Smooth muscle cell (in vitro differentiated cells): ENCODE measurements around the gene CCDC149. TPM values are rescaled to one million over a fixed set of nuclear protein-coding genes. Genes with fewer than 3 reads are reported as not detected.

ENCODE experiments used
- DNase-seq: peaks from one replicate; lab custom pipeline; 2025; ENCODE audit not compliant: unreplicated experiment; lab: John Stamatoyannopoulos, UW
- H2AFZ ChIP-seq: fragments of 200-600 bp; sonication (generic); 2 replicates; pipeline ENCODE4 v1.6.0; 2016; ENCODE audit warnings: antibody characterized with exemption, low read depth, mild to moderate bottlenecking
- H3F3A ChIP-seq: fragments of 200-600 bp; sonication (generic); 2 replicates; pipeline ENCODE4 v1.6.0; 2017; ENCODE audit warnings: antibody characterized with exemption, low read depth
- H3K27ac ChIP-seq: fragments of 200-600 bp; sonication (generic); 2 replicates; pipeline ENCODE4 v1.5.1; 2016; ENCODE audit warnings: low read depth, mild to moderate bottlenecking
- H3K27me3 ChIP-seq: fragments of 200-600 bp; sonication (generic); 2 replicates; pipeline ENCODE4 v1.6.1; 2016; ENCODE audit warnings: low read depth, mild to moderate bottlenecking
- H3K36me3 ChIP-seq: fragments of 200-600 bp; sonication (generic); 2 replicates; pipeline ENCODE4 v1.5.1; 2016; ENCODE audit warnings: low read depth
- H3K4me1 ChIP-seq: fragments of 200-600 bp; sonication (generic); 2 replicates; pipeline ENCODE4 v1.5.1; 2016; ENCODE audit warnings: low read depth
- H3K4me2 ChIP-seq: fragments of 200-600 bp; sonication (generic); 2 replicates; pipeline ENCODE4 v1.6.0; 2016; ENCODE audit warnings: mild to moderate bottlenecking
- H3K4me3 ChIP-seq: fragments of 200-600 bp; sonication (generic); 2 replicates; pipeline ENCODE4 v1.5.1; 2016; ENCODE audit warnings: mild to moderate bottlenecking
- H3K79me2 ChIP-seq: fragments of 200-600 bp; sonication (generic); 2 replicates; pipeline ENCODE4 v1.6.0; 2016; ENCODE audit warnings: low read depth, mild to moderate bottlenecking
- H3K9ac ChIP-seq: fragments of 200-600 bp; sonication (generic); 2 replicates; pipeline ENCODE4 v1.6.0; 2016; ENCODE audit warnings: low read depth
- H3K9me3 ChIP-seq: fragments of 200-600 bp; sonication (generic); replicated peaks from 2 replicates; pipeline ENCODE4 v1.5.1; 2016; ENCODE audit warnings: low read depth
- H4K20me1 ChIP-seq: fragments of 200-600 bp; sonication (generic); 2 replicates; pipeline ENCODE4 v1.6.0; 2016; ENCODE audit warnings: low read depth
- WGBS: methylation state at CpG from one replicate; pipeline ENCODE4 v1.1.7; 2016; ENCODE audit warnings: low lambda C conversion rate; 5-methylcytosine and 5-hydroxymethylcytosine counted together
- polyA plus RNA-seq: library from polyadenylated mRNA; unstranded; fragments of >200 nt; fragmentation: Nextera tagmentation; extraction: Ambion mirVana; gene quantifications from 2 replicates; pipeline ENCODE4 v1.2.1, GENCODE V29; 2016
- total RNA-seq: library from RNA; depleted of rRNA; stranded (reverse); fragments of >200 nt; gene quantifications from 2 replicates; pipeline ENCODE4 v1.2.3, GENCODE V29; 2014
- TF ChIP-seq, protein P1 (sequence below): fragments of 200-600 bp; sonication (generic); IDR thresholded peaks from 2 replicates; pipeline ENCODE4 v1.5.1; 2017; ENCODE audit warnings: borderline replicate concordance, mild to moderate bottlenecking, antibody characterized with exemption; ENCODE audit not compliant: insufficient read depth, poor library complexity, severe bottlenecking

CCDC149 gene
- total and polyA plus RNA-seq, 2 experiments from 2014 or later: 5.5 to 10.7 TPM

DNA sequence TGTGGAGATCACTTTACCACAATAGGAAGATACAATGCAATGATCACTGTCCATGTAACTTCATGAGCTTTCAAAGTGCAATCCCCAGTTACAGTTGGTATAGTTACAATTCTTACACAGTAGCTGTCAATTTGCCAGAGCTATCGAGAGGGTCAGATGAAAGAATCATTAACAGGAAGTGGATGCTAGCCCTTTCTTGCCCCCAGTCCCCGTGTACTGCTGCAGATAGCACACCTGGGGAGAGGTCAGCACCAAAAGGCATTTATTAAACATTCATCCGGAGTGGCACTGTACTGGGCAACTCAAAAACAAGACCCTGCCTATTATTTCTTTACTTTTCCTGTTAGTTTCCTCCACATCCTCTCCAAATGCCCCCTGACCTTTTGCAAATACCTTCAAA is 69.7 kb downstream of the CCDC149 start:
- no peaks in the 10 kb centered on the region for H3K27me3 ChIP-seq
- H3K4me1 ChIP-seq: no peaks in the 10 kb centered on the region
- H3K36me3 ChIP-seq: no peaks in the 10 kb centered on the region
- no peak overlapping the region for H3K9ac ChIP-seq
- 94% methylated on average over 3 of the region's 3 CpGs for WGBS
- H3K27ac ChIP-seq: no peak overlapping the region
- H3K9me3 ChIP-seq: no peaks in the 10 kb centered on the region
- no peaks in the 10 kb centered on the region for H3F3A ChIP-seq
- no peak overlapping the region for H2AFZ ChIP-seq
- no peak overlapping the region for H3K4me3 ChIP-seq
- no peak overlapping the region for H3K4me2 ChIP-seq
- no peak for DNase-seq
- TF ChIP-seq, protein P1, sequence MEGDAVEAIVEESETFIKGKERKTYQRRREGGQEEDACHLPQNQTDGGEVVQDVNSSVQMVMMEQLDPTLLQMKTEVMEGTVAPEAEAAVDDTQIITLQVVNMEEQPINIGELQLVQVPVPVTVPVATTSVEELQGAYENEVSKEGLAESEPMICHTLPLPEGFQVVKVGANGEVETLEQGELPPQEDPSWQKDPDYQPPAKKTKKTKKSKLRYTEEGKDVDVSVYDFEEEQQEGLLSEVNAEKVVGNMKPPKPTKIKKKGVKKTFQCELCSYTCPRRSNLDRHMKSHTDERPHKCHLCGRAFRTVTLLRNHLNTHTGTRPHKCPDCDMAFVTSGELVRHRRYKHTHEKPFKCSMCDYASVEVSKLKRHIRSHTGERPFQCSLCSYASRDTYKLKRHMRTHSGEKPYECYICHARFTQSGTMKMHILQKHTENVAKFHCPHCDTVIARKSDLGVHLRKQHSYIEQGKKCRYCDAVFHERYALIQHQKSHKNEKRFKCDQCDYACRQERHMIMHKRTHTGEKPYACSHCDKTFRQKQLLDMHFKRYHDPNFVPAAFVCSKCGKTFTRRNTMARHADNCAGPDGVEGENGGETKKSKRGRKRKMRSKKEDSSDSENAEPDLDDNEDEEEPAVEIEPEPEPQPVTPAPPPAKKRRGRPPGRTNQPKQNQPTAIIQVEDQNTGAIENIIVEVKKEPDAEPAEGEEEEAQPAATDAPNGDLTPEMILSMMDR: no peak
- no peaks in the 10 kb centered on the region for H3K79me2 ChIP-seq
- no peaks in the 10 kb centered on the region for H4K20me1 ChIP-seq

DNA sequence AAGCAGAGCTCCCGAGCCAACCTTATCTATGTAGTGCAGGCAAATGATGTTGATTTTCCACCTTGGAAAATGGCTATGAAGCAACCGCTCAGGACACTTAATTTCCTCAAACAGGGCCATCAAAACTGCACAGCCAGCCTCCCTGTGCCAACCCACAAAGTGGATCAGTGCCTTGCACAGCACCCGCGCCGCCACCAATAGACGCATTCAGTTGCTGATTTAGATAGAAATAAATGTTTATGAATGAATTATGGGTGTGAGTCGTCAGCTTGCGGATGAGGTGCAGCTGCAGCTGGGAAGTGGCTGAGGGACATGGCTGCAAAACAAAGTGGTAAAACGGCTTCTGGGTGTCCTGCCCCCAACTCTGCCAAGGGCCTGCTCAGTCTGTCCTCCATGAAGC is 70.5 kb downstream of the CCDC149 start:
- no peaks in the 10 kb centered on the region for H4K20me1 ChIP-seq
- H3K36me3 ChIP-seq: no peaks in the 10 kb centered on the region
- TF ChIP-seq, protein P1: no peak
- H3K27ac ChIP-seq: no peak overlapping the region
- H2AFZ ChIP-seq: no peak overlapping the region
- WGBS: 92% methylated on average over 9 of the region's 9 CpGs
- no peaks in the 10 kb centered on the region for H3F3A ChIP-seq
- no peak overlapping the region for H3K4me2 ChIP-seq
- H3K9me3 ChIP-seq: no peaks in the 10 kb centered on the region
- no peak overlapping the region for H3K4me3 ChIP-seq
- H3K9ac ChIP-seq: no peak overlapping the region
- DNase-seq: no peak
- no peaks in the 10 kb centered on the region for H3K4me1 ChIP-seq
- H3K27me3 ChIP-seq: no peaks in the 10 kb centered on the region
- no peaks in the 10 kb centered on the region for H3K79me2 ChIP-seq

DNA sequence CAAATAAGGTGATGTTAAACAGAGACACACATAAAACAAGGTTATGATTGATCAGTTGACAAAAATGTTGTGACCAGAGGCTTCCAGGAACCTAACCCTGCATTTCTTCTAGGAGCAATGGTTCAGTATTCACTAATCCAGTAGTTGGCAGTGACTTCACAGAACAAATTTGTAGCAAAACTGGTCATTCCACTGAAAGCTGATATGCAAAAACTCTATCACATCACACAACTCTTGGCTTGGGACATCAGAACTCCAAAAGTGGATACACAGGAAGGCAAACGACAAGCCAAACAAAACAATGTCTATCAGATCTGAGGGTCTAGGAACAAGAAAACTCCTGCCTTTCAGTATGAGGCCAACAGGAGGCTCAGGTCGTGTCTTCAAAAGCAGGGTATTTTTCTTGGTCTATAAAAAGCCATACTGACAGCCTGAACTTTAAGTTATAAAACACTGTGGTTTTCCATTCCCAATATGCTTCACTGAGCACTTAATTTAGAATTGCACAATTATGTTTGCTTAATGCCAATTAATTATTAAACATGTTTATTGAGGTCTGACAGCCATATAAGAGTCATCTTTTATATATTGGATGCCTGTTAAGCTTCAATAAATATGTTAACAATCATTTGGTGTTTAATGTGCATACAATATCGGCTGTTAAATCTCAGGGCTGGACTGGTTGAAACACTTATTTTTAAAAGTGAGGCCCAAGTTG is 71.9 kb downstream of the CCDC149 start:
- WGBS: 90% methylated on average over 3 of the region's 3 CpGs
- no peaks in the 10 kb centered on the region for H3K36me3 ChIP-seq
- TF ChIP-seq, protein P1: no peak

DNA sequence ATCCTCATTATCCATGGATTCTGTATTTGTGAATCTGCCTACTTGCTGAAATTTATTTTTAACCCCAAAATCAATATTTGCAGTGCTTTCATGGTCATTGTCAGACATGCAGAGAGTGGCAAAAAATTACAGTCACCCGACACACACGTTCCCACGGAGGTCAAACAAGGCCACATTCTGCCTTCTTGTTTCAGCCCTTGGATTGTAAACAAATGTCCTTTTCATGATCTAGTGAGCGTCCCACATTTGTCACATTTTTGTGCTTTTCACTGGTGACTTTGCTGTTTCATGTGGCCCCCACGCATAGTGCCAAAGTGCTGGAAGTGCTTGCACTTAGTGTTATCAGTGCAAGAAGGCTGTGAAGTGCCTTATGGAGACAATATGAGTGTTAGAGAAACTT is 72.5 kb downstream of the CCDC149 start:
- no peaks in the 10 kb centered on the region for H3K4me1 ChIP-seq
- H3K27me3 ChIP-seq: no peaks in the 10 kb centered on the region
- no peaks in the 10 kb centered on the region for H3K36me3 ChIP-seq
- H3K4me3 ChIP-seq: no peak overlapping the region
- WGBS: 86% methylated on average over 5 of the region's 5 CpGs
- no peaks in the 10 kb centered on the region for H3F3A ChIP-seq
- H3K9me3 ChIP-seq: no peaks in the 10 kb centered on the region
- no peaks in the 10 kb centered on the region for H4K20me1 ChIP-seq
- H3K79me2 ChIP-seq: no peaks in the 10 kb centered on the region
- no peak for DNase-seq
- no peak overlapping the region for H3K4me2 ChIP-seq
- no peak overlapping the region for H3K27ac ChIP-seq
- TF ChIP-seq, protein P1: no peak
- H2AFZ ChIP-seq: no peak overlapping the region
- H3K9ac ChIP-seq: no peak overlapping the region

More for the DNA sequence above, 71.9 kb downstream of the CCDC149 start:
- H3K27me3 ChIP-seq: no peaks in the 10 kb centered on the region
- no peaks in the 10 kb centered on the region for H3K9me3 ChIP-seq
- no peak overlapping the region for H3K9ac ChIP-seq
- no peaks in the 10 kb centered on the region for H3F3A ChIP-seq
- H3K4me2 ChIP-seq: no peak overlapping the region
- no peaks in the 10 kb centered on the region for H3K79me2 ChIP-seq
- no peak overlapping the region for H2AFZ ChIP-seq
- no peaks in the 10 kb centered on the region for H4K20me1 ChIP-seq
- DNase-seq: no peak
- no peak overlapping the region for H3K4me3 ChIP-seq
- no peaks in the 10 kb centered on the region for H3K4me1 ChIP-seq
- no peak overlapping the region for H3K27ac ChIP-seq
